GM18858 (cell line): Measurements from ENCODE around the gene ACER2.
"Not testable (repeated sequence)": the region's sequence is repeated elsewhere in the genome, so short reads cannot be mapped to it uniquely, and the experiment has no call there.

Source experiments
- ATAC-seq: cut with Tn5 transposase; IDR thresholded peaks from one replicate; pipeline ENCODE4 v1.9.1; 2021; ENCODE audit not compliant: unreplicated experiment

Gene ACER2

GRCh38 chr9:19408316-19408692, 505 bp upstream of the ACER2 start:
- no peak for ATAC-seq

DNA sequence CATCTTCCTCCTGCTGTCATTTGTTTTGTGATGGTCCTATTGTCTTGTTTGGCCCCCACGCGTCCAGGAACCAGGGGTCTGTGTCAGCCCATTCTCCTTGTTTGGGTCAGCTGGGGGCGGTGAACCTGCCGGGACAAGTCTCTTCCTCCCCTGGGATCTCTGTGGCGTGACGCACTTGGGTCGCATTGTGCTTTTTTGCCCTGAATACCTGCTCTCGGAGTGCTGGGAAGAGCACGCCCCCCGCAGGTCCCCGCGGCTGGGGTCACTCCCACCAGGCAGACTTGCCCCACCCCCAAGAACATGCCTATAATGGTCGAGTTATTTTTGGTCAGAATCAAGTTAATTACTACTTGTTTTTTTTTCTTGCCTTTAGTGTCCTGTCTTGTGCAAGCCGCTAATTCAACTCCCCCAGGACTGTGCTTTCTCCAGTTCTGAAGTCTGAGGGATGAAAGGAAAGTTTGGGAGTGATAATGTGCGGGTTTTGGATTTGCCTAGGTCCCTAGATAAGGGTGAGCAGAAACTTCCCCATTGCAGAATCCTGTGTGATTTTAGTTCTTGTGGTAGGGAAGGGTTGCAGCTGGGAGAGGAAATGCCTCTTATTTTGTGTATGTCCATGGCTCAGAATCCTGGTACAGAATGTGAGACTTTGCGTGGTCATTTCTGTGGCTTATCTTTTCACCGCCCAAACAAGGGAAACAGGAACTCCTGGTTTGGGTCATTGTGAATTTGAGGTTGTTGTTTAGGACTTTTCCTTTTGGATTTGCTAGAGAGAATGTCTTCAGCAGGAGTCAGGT, 789 bp downstream of the ACER2 start:
- ATAC-seq: no peak

DNA sequence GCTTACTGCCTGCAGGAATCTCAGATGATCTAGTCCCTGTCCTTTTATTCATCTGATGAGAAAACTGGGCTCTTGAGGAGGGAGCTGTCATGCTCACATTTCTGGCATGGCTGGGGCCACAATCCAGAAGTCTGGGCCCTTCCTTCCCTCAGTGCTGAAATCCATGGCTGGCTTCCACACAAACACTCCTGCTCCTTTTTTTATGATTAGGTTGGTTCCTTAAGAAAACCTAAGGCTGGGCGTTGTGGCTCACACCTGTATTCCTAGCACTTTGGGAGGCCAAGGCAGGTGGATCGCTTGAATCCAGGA, 1.3 kb downstream of the ACER2 start:
- no peak for ATAC-seq

DNA sequence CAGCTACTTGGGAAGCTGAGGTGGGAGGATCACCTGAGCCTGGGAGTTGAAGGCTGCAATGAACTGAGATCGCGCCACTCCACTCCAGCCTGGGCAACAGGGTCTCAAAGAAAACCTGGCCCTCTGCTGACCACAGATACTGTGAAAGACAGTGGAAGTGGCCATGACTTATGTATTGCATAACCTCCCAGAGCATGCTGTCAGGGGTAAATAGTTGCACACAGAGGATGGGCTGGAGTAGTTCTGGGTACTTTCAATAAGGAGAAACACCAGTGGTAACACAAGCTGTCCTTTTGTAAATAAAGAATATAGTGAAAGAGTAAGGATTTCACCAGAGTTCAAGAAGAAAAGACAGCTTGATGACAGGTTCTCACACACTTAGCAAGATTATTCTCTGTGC, 1.8 kb downstream of the ACER2 start:
- no peak for ATAC-seq

- no peak for ATAC-seq
Observed at GRCh38 chr9:19411316-19411715, 2.5 kb downstream of the ACER2 start.

GRCh38 chr9:19413456-19413855, 4.6 kb downstream of the ACER2 start:
- not testable (repeated sequence) for ATAC-seq

GRCh38 chr9:19416143-19416542, 7.3 kb downstream of the ACER2 start:
- no peak for ATAC-seq

GRCh38 chr9:19420877-19421276, 12.1 kb downstream of the ACER2 start:
- no peak for ATAC-seq

DNA sequence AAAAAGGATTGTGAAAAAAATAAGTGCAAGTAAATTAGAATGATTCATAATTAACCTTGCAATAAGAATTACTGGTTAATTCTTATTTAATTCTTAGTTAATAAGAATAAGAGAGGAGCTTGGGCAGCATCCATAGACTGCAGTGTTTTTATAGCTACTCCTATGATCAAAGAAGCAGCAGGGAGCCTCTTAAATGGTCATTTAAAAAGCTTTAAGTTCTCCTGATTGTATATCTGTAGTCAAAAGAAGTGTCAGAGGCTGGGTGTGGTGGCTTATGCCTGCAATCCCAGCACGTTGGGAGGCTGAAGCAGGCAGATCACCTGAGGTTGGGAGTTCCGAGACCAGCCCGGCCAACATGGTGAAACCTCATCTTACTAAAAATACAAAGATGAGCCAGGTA, 14.4 kb downstream of the ACER2 start:
- no peak for ATAC-seq

GRCh38 chr9:19424176-19424779, 15.5 kb downstream of the ACER2 start:
- peak; percentile 91 for ATAC-seq

GRCh38 chr9:19429595-19429994, 20.8 kb downstream of the ACER2 start:
- ATAC-seq: no peak

GRCh38 chr9:19430201-19430760, 21.5 kb downstream of the ACER2 start:
- no peak for ATAC-seq

DNA sequence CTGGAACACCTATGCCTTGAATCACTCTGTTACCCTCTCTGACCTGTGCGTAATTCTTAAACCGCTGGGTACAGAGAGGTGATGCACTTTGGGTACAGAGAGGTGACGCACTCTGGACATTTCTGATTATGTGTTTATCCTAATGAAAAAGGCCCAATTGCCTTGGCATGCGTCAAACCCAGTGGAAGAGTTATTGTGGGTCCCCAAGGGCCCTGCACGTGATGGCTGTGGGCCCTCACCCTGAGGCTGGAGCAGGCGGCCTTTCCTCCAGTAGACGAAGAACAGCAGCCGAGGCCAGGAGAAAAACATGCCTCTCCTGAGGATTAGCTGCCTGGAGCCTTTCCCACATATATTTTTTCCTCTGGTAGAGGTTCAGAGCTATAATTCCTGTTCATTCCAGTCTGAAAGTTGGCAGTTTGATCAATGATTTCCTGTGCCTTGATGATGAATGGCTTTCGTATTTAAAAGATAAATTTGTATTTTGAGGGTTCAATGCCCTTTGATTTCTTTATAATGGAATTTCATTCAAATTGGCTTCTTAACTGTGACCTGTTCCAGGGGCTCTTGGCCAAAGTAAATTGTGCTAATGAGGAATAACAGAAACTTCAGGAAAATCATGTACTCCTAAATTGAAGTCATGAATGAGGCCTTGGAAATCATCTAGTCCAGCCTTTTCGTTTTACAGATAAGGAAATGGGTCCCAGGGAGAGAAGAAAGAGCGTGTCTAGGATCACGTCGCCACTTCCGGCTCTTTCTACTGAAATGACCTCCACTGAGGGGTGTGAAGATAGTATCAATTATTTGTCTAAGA, 22.8 kb downstream of the ACER2 start:
- ATAC-seq: no peak

DNA sequence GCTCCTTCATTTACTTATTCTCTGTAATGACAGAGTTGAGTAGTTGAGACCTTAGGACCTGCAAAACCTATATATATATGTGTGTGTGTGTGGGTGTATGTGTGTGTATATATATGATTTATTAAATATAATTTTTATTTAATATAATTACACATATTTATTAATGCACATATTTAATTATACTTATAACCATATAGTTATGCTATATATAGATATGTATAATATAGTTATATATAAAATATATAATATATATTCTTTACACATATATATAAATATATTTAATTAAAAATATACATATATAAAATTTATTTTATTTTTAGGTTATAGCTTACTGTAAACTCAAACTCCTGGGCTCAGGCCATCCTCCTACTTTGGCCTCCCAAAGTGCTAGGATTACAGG, 23.7 kb downstream of the ACER2 start:
- no peak for ATAC-seq

DNA sequence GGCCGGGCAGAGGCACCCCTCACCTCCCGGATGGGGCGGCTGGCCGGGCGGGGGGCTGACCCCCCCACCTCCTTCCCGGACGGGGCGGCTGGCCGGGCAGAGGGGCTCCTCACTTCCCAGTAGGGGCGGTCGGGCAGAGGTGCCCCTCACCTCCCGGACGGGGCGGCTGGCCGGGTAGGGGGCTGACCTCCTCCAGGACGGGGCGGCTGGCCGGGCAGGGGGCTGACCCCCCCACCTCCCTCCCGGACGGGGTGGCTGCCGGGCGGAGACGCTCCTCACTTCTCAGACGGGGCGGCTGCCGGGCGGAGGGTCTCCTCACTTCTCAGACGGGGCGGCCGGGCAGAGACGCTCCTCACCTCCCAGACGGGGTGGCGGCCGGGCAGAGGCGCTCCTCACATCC, 24.9 kb downstream of the ACER2 start:
- not testable (repeated sequence) for ATAC-seq

- ATAC-seq: no peak
Observed at GRCh38 chr9:19440376-19440775, 31.6 kb downstream of the ACER2 start.

DNA sequence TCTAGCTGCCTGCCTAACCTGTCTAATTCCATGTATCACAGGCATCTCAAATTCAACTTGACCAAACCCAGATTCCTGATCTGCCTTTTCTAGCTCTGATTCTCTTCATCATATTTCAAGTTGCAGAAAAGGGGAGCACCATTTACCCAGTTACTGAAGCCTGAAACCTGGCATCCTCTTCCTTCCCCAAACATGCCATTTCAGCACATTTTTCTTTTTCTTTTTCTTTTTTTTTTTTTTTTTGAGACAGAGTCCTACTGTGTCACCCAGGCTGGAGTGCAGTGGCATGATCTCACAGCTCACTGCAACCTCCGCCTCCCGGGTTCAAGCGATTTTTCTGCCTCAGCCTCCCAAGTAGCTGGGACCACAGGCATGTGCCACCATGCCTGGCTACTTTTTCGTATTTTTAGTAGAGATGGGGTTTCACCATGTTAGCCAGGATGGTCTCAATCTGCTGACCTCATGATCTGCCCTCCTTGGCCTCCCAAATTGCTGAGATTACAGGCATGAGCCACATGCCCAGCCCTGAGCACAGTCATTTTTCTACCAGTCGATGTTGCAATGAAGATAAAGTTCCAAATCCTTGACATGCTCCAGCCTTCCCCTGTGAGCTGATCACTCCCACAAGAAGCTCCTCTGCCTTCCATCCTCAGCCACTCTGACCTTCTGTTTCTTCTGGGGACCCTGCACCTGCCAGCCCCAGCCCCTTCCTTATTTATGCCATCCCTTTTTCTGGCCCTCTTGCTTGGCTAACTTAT, 32.2 kb downstream of the ACER2 start:
- ATAC-seq: no peak

DNA sequence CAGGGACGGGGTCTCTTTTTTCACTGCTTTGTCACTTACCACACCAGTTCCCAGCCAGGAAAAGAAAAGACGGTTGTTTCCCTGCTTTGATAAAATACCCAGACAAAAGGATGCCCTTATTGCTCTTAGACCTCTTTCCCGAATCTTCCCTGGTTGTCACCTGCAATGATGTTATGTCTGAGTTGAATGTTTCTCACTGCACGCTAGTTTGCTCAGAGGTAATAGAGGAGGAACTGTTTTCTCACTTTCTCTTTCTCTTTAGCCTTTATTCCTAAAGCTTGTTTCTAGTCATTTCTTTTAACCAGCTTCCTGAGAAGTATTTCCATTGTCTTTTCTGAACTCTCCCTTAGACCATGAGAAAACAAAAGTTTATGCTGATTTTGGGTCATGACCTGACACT, 32.9 kb downstream of the ACER2 start:
- ATAC-seq: peak; percentile 93

GRCh38 chr9:19442240-19442639, 33.4 kb downstream of the ACER2 start:
- ATAC-seq: no peak

GRCh38 chr9:19445452-19445851, 36.6 kb downstream of the ACER2 start:
- ATAC-seq: no peak

- ATAC-seq: no peak
Observed at GRCh38 chr9:19446361-19446861, 37.6 kb downstream of the ACER2 start.
